Natural killer cell treated with Interleukin-12 subunit alpha and Interleukin-12 subunit beta and Interleukin-15 and Interleukin-18, amount 100 ng/mL, for 72 hours (primary cell): Measurements from ENCODE around the gene RCHY1. TPM values are rescaled to one million over a fixed set of nuclear protein-coding genes. Genes with fewer than 3 reads are reported as not detected.

Experiments used
- ATAC-seq, 2 donors: fragments of 150-1000 bp; cut with Tn5 transposase in 1 of 2; sonication (Bioruptor Pico), chemical (Tn5 transposase) in 1 of 2; 2 replicates each; pipeline ENCODE4 v1.10.0; 2021
- DNase-seq: peaks from one replicate; pipeline ENCODE4 v3.0.0; 2022; ENCODE audit warnings: low spot score
- H3K27ac Mint-ChIP-seq, 2 donors: 1 replicate in 1 of 2; 2 replicates in 1 of 2; pipeline ENCODE4 v1.8.0; 2022; ENCODE audit warnings: mixed read lengths in 2 of 2, mild to moderate bottlenecking in 1 of 2, moderate library complexity in 1 of 2
- H3K27me3 Mint-ChIP-seq, 2 donors: 1 replicate in 1 of 2; 2 replicates in 1 of 2; pipeline ENCODE4 v1.8.0; 2022; ENCODE audit warnings: mixed read lengths in 2 of 2
- H3K36me3 Mint-ChIP-seq: one replicate; pipeline ENCODE4 v1.8.0; 2022; ENCODE audit warnings: mixed read lengths
- H3K4me1 Mint-ChIP-seq, 2 donors: 1 replicate in 1 of 2; 2 replicates in 1 of 2; pipeline ENCODE4 v1.8.0; 2022; ENCODE audit warnings: low read depth in 2 of 2, mixed read lengths in 2 of 2, mild to moderate bottlenecking in 1 of 2
- H3K4me3 Mint-ChIP-seq: one replicate; pipeline ENCODE4 v1.8.0; 2022; ENCODE audit warnings: mixed read lengths
- H3K9me3 Mint-ChIP-seq: 2 replicates; pipeline ENCODE4 v1.8.0; 2022; ENCODE audit warnings: mixed read lengths
- total RNA-seq, 2 donors: library from RNA; stranded (reverse); gene quantifications; one replicate each; pipeline ENCODE4 v1.2.3, GENCODE V29; 2022

Gene RCHY1
- total RNA-seq, 2 donors from 2014 or later, result 40.6 to 47.8 TPM

- peaks cover 10 to 38% of the 10 kb centered on the region in 2 donors for H3K27me3 Mint-ChIP-seq
- peaks cover 16% of the 10 kb centered on the region for H3K36me3 Mint-ChIP-seq
- H3K9me3 Mint-ChIP-seq, result peaks cover 6% of the 10 kb centered on the region
- DNase-seq (no peak), ATAC-seq (no peak)
- no peaks in the 10 kb centered on the region for H3K4me1 Mint-ChIP-seq
- no peak overlapping the region for H3K27ac Mint-ChIP-seq
- H3K4me3 Mint-ChIP-seq, result no peak overlapping the region
These were observed 81.5 kb downstream of the RCHY1 start for GRCh38 chr4:75432683-75433082.

DNA sequence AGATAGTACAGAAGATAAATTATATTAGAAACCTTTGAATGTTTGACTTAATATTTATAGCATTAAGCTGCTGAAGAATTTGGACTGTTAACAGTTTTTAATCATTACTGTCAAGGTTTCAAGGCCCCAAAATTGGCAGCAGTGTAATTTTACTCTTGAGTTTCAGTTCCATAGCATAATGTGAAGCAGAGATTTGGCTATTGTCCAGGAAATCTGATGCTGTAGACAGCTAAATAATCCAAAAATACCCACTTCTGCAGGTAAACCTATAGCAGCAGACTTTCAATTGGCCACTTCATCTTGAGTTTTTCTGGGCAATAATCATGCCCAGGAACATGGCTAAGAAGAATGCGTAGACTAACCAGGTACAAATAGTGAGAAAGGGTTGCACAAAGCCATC, 85.0 kb downstream of the RCHY1 start:
- Mint-ChIP-seq H3K27ac (no peak overlapping the region), H3K4me1 (no peaks in the 10 kb centered on the region), H3K9me3 (no peaks in the 10 kb centered on the region), H3K36me3 (no peaks in the 10 kb centered on the region), H3K27me3 (peaks cover 10 to 11% of the 10 kb centered on the region in 2 donors), H3K4me3 (no peak overlapping the region)
- ATAC-seq (no peak), DNase-seq (no peak)

Other genes with a start within 250 kb of the RCHY1 start
- 10 to 100 TPM; 15.9 to 25.0 TPM for gene THAP6, start 70 bp upstream of the RCHY1 start, total RNA-seq
- 10 to 100 TPM in 1 of 2 donors, 1 to 10 TPM in 1; 6.2 to 13.0 TPM for gene ODAPH, start 41.7 kb upstream of the RCHY1 start, total RNA-seq
- under 1 TPM; 0.14 to 0.36 TPM for gene CDKL2, start 116.1 kb upstream of the RCHY1 start, total RNA-seq
- 100 to 1,000 TPM; 107 to 159 TPM for gene G3BP2, start 159.0 kb upstream of the RCHY1 start, total RNA-seq
- gene USO1, start 210.2 kb upstream of the RCHY1 start, total RNA-seq, result 10 to 100 TPM; 49.6 to 59.4 TPM